HepG2 (cell line): ENCODE data around the gene MSMB. TPM values are rescaled to one million over a fixed set of nuclear protein-coding genes. Genes with fewer than 3 reads are reported as not detected.

Experiments
- ATF1 ChIP-seq: IDR thresholded peaks from 2 replicates; pipeline ENCODE4 v1.6.1; 2016; ENCODE audit warnings: mild to moderate bottlenecking, control low read depth
- ATF6 ChIP-seq: sonication (generic); formaldehyde crosslinking; conservative IDR thresholded peaks from 2 replicates; pipeline ENCODE4 v1.4.0; 2020; ENCODE audit warnings: missing genetic modification reagents
- CBFB ChIP-seq: sonication (generic); formaldehyde crosslinking; IDR thresholded peaks from 2 replicates; pipeline ENCODE4 v1.4.0; 2020; ENCODE audit warnings: missing genetic modification reagents
- CBX5 ChIP-seq: sonication (generic); formaldehyde crosslinking; IDR thresholded peaks from 2 replicates; pipeline ENCODE4 v1.4.0; 2020; ENCODE audit warnings: missing genetic modification reagents, borderline replicate concordance
- CENPBD1 ChIP-seq: sonication (generic); formaldehyde crosslinking; IDR thresholded peaks from 2 replicates; pipeline ENCODE4 v1.8.0; 2022; ENCODE audit warnings: missing genetic modification reagents, low read depth, mild to moderate bottlenecking, borderline replicate concordance
- DNMT3B ChIP-seq: conservative IDR thresholded peaks from 2 replicates; pipeline ENCODE4 v1.6.1; 2016; ENCODE audit warnings: missing biosample characterization, control low read depth
- FOXK1 ChIP-seq: sonication (generic); formaldehyde crosslinking; IDR thresholded peaks from 2 replicates; pipeline ENCODE4 v1.4.0; 2020; ENCODE audit warnings: low read depth, missing genetic modification reagents, borderline replicate concordance
- HINFP ChIP-seq: sonication (generic); formaldehyde crosslinking; IDR thresholded peaks from 2 replicates; pipeline ENCODE4 v1.4.0; 2020; ENCODE audit warnings: low read depth, mild to moderate bottlenecking, missing genetic modification reagents
- MXD4 ChIP-seq: IDR thresholded peaks from 2 replicates; pipeline ENCODE4 v1.6.1; 2016; ENCODE audit warnings: mild to moderate bottlenecking, missing biosample characterization, missing genetic modification reagents
- NKX3-1 ChIP-seq: sonication (generic); formaldehyde crosslinking; IDR thresholded peaks from 2 replicates; pipeline ENCODE4 v1.5.0; 2020; ENCODE audit warnings: missing genetic modification reagents
- POGZ ChIP-seq: sonication (generic); formaldehyde crosslinking; IDR thresholded peaks from 2 replicates; pipeline ENCODE4 v1.4.0; 2020; ENCODE audit warnings: mild to moderate bottlenecking, missing genetic modification reagents
- REPIN1 ChIP-seq: sonication (generic); formaldehyde crosslinking; IDR thresholded peaks from 2 replicates; pipeline ENCODE4 v1.8.0; 2022; ENCODE audit warnings: missing genetic modification reagents, low read depth, mild to moderate bottlenecking, borderline replicate concordance
- SMAD3 ChIP-seq: sonication (generic); formaldehyde crosslinking; IDR thresholded peaks from 2 replicates; pipeline ENCODE4 v1.4.0; 2020; ENCODE audit warnings: missing genetic modification reagents
- TEAD2 ChIP-seq: sonication (generic); formaldehyde crosslinking; IDR thresholded peaks from 2 replicates; pipeline ENCODE4 v1.9.0; 2021; ENCODE audit warnings: missing genetic modification reagents
- ZNF10 ChIP-seq: sonication (generic); formaldehyde crosslinking; IDR thresholded peaks from 2 replicates; pipeline ENCODE4 v1.4.0; 2020; ENCODE audit warnings: mild to moderate bottlenecking, low read depth, missing genetic modification reagents, borderline replicate concordance
- ZNF562 ChIP-seq: sonication (generic); formaldehyde crosslinking; IDR thresholded peaks from 2 replicates; pipeline ENCODE4 v1.8.0; 2022; ENCODE audit warnings: missing genetic modification reagents, borderline replicate concordance
- ZNF839 ChIP-seq: sonication (generic); formaldehyde crosslinking; IDR thresholded peaks from 2 replicates; pipeline ENCODE4 v1.4.0; 2020; ENCODE audit warnings: missing genetic modification reagents, mild to moderate bottlenecking, borderline replicate concordance
- ZSCAN20 ChIP-seq: sonication (generic); formaldehyde crosslinking; IDR thresholded peaks from 2 replicates; pipeline ENCODE4 v1.4.0; 2020; ENCODE audit warnings: missing genetic modification reagents, mild to moderate bottlenecking, borderline replicate concordance
- polyA plus RNA-seq, 8 experiments: library from polyadenylated mRNA; depleted of rRNA in 3 of 8; stranded (reverse) in 7 of 8; unstranded in 1 of 8; fragments of >200 nt; fragmentation: Illumina TruSeq in 4 of 8; extraction: Trizol in 4 of 8; gene quantifications; 2 replicates each; pipeline versions ENCODE4 v1.2.1 to v1.2.3, GENCODE V29; 2011 to 2016; ENCODE audit warnings: low read depth in 4 of 8, missing spikeins in 1 of 8, mixed read lengths in 1 of 8; ENCODE audit not compliant: insufficient read depth in 1 of 8
- total RNA-seq, 5 experiments: library from RNA; depleted of rRNA; stranded (reverse); fragments of >200 nt; fragmentation: Illumina TruSeq; extraction: Trizol; gene quantifications; 2 replicates each; pipeline ENCODE4 v1.2.3, GENCODE V29; 2016; ENCODE audit warnings: low read depth in 1 of 5

Gene MSMB
- total and polyA plus RNA-seq, 2 of the 13 experiments (the other 11 are each of a cell fraction or from before 2014, with no cell fraction given): 0.84 TPM; not detected in 1

GRCh38 chr10:45997994-45998763, 47.9 kb downstream of the MSMB start (continued):
- no peak for TF ChIP-seq ZNF839 (CRISPR knock-in tag)
- peak; percentile 80 for TF ChIP-seq REPIN1 (CRISPR knock-in tag)
- TF ChIP-seq ATF6 (CRISPR knock-in tag): no peak
- TF ChIP-seq MXD4 (CRISPR knock-in tag): no peak
- TF ChIP-seq HINFP (CRISPR knock-in tag): no peak
- TF ChIP-seq TEAD2: no peak
- no peak for TF ChIP-seq CENPBD1
- TF ChIP-seq ZNF10 (CRISPR knock-in tag): no peak
- TF ChIP-seq NKX3-1 (CRISPR knock-in tag): peak; percentile 92
- no peak for TF ChIP-seq ZNF562
- TF ChIP-seq CBX5: no peak
- peak; percentile 79 for TF ChIP-seq POGZ
- peak; percentile 56; the same call in 1 of the 2 replicates for TF ChIP-seq DNMT3B
- TF ChIP-seq SMAD3 (CRISPR knock-in tag): peak; percentile 59; the same call in 1 of the 2 replicates
- no peak for TF ChIP-seq CBFB (CRISPR knock-in tag)
- TF ChIP-seq ATF1 (CRISPR knock-in tag): peak; percentile 72
- TF ChIP-seq ZSCAN20: no peak
- TF ChIP-seq FOXK1 (CRISPR knock-in tag): no peak; the same call in none of the 2 replicates
